ENCODE data around the gene PSD2. TPM values are rescaled to one million over a fixed set of nuclear protein-coding genes. Genes with fewer than 3 reads are reported as not detected.

PSD2 gene
- total and polyA plus RNA-seq, 11 donors = 0.04 to 0.11 (median 0.04) TPM; not detected in 8

DNA sequence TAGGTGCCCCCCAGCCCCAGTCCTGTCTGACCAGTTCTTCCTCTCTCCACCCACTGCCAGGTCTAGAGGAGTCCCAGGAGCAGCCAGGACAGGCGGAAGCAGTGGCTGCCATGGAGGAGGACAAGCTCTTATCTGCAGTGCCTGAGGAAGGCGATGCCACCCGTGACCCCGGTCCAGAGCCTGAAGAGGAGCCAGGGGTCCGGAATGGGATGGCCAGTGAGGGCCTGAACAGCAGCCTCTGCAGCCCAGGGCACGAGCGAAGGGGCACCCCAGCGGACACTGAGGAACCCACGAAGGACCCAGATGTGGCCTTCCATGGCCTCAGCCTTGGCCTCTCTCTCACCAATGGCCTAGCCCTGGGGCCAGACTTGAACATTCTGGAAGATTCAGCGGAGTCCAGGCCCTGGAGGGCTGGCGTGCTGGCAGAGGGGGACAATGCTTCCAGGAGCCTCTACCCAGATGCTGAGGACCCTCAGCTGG is 13.8 kb downstream of the PSD2 start:
- Histone ChIP-seq H3K36me3 (no peaks in the 10 kb centered on the region), H3K4me1 (no peaks in the 10 kb centered on the region), H3K4me3 (no peak overlapping the region), H3K27me3 (peaks cover 0 to 8% (median 0%) of the 10 kb centered on the region in 9 donors), H3K9me3 (no peaks in the 10 kb centered on the region), H3K27ac (no peak overlapping the region)
- DNase-seq = peak in 1 of 5 donors; percentile 37
- 91 to 100% (median 93%) methylated on average over 8 to 11 of the region's 11 CpGs for WGBS, 4 donors
- TF ChIP-seq, protein P1, sequence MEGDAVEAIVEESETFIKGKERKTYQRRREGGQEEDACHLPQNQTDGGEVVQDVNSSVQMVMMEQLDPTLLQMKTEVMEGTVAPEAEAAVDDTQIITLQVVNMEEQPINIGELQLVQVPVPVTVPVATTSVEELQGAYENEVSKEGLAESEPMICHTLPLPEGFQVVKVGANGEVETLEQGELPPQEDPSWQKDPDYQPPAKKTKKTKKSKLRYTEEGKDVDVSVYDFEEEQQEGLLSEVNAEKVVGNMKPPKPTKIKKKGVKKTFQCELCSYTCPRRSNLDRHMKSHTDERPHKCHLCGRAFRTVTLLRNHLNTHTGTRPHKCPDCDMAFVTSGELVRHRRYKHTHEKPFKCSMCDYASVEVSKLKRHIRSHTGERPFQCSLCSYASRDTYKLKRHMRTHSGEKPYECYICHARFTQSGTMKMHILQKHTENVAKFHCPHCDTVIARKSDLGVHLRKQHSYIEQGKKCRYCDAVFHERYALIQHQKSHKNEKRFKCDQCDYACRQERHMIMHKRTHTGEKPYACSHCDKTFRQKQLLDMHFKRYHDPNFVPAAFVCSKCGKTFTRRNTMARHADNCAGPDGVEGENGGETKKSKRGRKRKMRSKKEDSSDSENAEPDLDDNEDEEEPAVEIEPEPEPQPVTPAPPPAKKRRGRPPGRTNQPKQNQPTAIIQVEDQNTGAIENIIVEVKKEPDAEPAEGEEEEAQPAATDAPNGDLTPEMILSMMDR (IDR thresholded peaks at IDR 0.05) = no peak
- TF ChIP-seq POLR2A (IDR thresholded peaks at IDR 0.05) = no peak
- intact Hi-C loops (cut with DNase I) = no loop called here
- ATAC-seq = no peak

DNA sequence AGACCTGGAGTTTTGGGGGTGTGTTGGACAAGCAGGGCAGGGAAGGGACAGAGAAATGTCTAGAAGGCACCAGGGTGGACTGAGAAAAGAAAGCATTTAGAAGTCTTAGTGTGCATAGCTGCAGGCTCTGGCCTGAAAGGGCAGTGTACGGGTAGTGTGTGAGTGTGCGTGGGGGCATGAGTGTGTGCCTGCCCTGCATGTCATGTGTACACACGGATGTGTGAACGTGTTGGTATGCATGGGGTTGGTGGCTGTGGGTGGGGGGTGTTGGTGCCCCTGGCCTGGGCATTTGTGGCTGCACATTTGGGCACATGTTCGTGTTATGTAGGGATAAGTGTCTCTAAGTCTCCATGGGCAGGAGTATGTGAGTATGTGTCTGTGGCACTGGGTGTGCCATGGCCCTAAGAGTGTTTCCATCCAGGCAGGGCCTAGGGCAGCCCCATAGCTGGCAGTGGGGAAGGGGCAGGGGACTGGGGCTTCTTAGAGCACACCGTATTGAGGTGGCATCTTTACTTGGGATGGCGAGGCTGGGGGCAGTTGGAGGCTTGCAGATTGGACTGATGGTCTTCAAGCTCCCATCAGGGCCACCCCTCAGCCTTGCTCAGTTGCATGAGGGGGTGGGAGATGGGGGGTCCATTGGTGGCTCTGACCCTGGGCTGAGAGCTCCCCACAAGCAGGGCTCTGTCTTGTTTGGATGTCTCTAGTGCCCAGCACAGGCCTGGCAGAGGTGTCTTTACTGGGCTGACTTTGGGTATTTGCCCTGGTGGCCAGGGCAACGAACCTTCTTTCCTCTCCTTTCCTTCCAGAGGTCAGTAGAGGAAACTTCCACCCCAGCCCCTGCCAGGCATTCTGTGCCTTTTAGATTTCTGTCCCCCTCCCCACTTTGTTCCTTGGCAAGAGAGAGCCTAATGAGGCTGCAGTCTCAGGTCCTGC is 15.0 kb downstream of the PSD2 start:
- Histone ChIP-seq H3K4me1 (no peaks in the 10 kb centered on the region), H3K36me3 (no peaks in the 10 kb centered on the region), H3K27ac (no peak overlapping the region), H3K27me3 (peaks cover 0 to 8% (median 0%) of the 10 kb centered on the region in 9 donors), H3K4me3 (no peak overlapping the region), H3K9me3 (no peaks in the 10 kb centered on the region)
- peak in 1 of 5 donors; percentile 15 for DNase-seq
- WGBS, 4 donors = 82 to 91% (median 83%) methylated on average over 8 of the region's 8 CpGs
- intact Hi-C loops (cut with DNase I) = no loop called here
- TF ChIP-seq POLR2A (IDR thresholded peaks at IDR 0.05) = no peak
- TF ChIP-seq, protein P1 (IDR thresholded peaks at IDR 0.05) = no peak
- ATAC-seq = no peak

DNA sequence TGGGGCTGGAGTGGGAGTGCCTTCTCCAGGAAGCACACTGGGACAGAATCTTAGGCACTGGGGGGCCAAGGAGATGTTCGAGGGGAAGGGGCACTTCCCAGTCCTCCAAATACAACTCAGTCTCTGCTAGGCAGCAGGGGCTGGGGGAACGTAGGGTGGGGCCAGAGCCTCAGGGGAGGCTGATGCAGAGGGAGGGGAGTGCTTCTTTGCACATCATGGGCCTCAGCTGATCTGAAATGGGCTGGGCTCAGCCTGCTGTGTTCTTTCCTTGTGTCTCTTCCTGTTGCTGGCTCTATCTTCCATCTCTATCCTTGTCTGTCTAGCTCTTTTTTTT is 15.6 kb downstream of the PSD2 start:
- H3K4me1 ChIP-seq = no peaks in the 10 kb centered on the region
- 21 to 53% (median 33%) methylated on average over 2 of the region's 2 CpGs; no CpG with 5 or more reads in 1 of the 4 donors for WGBS, 4 donors
- no peak overlapping the region for H3K27ac ChIP-seq
- TF ChIP-seq, protein P1 (IDR thresholded peaks at IDR 0.05) = no peak
- TF ChIP-seq POLR2A (IDR thresholded peaks at IDR 0.05) = no peak
- intact Hi-C loops (cut with DNase I) = no loop called here
- no peak for ATAC-seq
- no peak for DNase-seq
- no peak overlapping the region for H3K4me3 ChIP-seq
- H3K36me3 ChIP-seq = no peaks in the 10 kb centered on the region
- H3K27me3 ChIP-seq = peaks cover 0 to 8% (median 0%) of the 10 kb centered on the region in 9 donors
- no peaks in the 10 kb centered on the region for H3K9me3 ChIP-seq

DNA sequence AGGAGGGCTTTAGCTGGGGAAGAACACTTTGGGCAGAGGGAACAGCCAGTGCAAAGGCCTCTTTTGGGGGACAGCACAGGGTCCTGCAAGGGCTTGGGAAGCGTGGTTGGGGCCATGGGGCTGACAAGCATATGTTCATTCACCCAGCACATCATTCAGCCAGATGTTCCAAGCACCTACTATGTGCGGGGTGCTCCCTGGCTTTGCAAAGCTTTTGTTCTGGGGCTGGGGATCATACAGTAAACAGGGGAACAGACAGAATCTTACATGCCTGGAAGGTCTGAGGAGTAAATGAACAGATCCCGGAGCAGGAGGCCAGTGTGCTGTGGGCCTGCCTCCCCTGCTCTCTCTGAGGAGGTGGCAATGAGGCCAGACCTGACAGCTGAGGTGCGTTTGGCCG is 16.7 kb downstream of the PSD2 start:
- H3K9me3 ChIP-seq = no peaks in the 10 kb centered on the region
- DNase-seq (no peak), ATAC-seq (no peak)
- 82 to 89% (median 85%) methylated on average over 5 of the region's 5 CpGs for WGBS, 4 donors
- peaks cover 0 to 4% (median 0%) of the 10 kb centered on the region in 9 donors for H3K27me3 ChIP-seq
- H3K4me3 ChIP-seq = no peak overlapping the region
- intact Hi-C loops (cut with DNase I) = no loop called here
- no peak overlapping the region for H3K27ac ChIP-seq
- TF ChIP-seq, protein P1 (IDR thresholded peaks at IDR 0.05) = no peak
- TF ChIP-seq POLR2A (IDR thresholded peaks at IDR 0.05) = no peak
- no peaks in the 10 kb centered on the region for H3K36me3 ChIP-seq
- H3K4me1 ChIP-seq = no peaks in the 10 kb centered on the region

Data from heart left ventricle (tissue), 16 donors.